HG02884 (cell line): ENCODE data around the gene C11orf42.
A peak's percentile ranks its signal among the peaks of the same experiment; 100 is the strongest.

ENCODE experiments used
- ATAC-seq: cut with Tn5 transposase; IDR thresholded peaks from one replicate; pipeline ENCODE4 v1.9.1; 2021; ENCODE audit warnings: mild to moderate bottlenecking, moderate library complexity; ENCODE audit not compliant: unreplicated experiment

Gene C11orf42

DNA sequence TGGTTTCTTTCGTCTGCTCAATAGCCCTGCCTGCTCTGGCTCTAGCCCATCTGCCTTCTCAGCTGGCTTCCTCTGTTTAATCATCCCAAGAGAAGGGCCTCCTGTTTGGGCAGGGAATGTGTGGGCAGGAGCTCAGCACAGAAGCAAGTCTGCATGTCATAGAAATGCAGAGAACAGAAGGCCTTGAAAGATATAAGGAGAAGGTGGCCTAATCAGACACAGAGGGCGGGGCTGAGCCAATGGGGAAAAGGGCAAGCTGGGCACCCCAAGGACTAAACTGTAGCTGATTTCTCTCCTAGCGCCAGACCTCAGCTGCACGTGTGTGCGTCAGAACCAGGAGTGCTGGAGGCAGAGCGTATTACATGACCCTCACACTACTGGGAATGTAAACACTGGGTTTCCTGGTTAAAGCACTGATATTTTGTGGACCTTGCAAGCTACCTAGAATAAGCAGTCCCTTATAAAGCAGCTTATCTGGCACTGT, 46.7 kb downstream of the C11orf42 start:
- ATAC-seq = no peak

DNA sequence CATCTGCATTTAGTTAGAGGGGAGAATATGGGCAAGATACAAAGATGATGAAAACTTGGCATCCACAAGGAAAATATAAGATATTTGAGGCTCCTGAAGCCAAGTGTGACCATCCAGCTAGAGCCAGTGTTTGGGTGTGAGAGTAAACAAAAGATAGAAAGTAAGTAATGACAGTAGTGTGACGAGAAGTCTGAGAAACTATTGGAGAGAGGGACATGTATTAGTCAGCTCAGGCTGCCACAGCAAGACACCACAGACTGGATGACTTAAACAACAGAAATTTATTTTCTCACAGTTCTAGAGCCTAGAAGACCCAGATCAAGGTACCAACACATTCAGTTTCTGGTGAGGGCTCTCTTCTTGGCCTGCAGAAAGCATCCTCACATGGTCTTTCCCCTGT, 47.8 kb downstream of the C11orf42 start:
- ATAC-seq = peak; percentile 67

DNA sequence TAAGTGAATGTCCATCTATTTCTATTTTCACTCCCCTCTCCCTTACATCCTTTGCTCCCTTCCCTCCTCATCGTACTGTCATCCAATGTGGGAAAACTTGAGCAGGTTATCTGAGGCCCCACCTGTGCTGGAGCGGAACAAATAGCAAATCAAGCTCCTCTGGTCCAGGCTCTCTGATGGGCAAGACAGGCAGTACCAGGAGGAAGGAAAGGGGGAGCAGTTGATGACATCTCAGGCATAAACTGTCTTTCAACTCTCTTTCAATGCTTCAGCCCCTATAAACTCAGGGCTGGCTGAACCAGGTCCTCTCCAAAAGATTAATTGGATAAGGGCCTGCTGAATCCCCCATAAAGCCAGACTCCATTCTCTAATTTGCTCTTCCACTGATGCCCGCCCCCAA, 52.8 kb downstream of the C11orf42 start:
- ATAC-seq = no peak

DNA sequence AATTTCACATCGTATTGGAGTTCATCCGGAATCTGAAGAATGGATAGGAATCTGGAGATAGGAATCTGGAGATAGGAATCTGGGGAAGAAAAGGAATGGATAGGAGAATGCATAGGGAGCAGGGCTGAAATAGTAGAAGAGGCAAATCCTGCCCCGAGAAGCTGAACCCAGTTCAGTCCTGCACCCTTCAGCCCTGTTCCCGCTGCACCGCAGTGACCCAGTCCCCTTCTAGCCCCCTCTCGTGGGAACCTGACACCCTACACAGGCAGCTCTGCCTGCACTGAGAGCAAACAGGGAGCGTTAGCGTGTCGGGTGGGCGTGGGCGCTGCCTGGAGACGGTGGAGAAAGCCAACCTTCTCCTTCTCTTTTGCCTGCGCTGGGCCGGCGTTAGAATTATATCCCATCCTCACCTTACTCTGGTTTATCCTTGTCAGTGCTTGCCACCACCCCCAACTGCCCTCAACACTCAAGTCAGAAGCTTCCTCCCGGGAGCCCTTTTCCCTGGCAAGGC, 53.3 kb downstream of the C11orf42 start:
- ATAC-seq = no peak

DNA sequence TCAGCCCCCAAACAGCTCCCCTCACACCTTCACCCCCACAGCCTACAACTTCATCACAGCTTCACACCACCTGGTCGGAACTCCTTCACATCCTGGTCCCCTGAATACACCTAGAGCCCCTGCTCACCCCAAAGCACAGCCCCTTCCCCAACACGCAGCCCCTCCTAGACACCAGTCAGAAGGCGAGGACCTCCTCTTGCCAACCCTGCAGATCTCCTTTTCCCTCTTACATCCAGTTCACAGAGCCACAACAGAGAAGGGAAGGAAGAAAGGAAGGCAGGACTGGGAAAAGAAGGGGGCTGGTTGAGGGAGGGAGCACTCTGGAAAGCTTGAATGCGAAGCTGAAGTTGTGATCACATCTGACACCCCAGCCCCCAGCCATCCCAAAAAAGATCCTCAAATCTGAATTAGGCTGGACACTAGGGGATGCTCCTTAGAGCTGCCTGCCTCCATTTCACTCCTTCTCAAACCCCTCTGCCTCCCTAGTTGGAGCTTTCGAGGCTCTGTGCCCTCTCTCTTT, 54.9 kb downstream of the C11orf42 start:
- ATAC-seq = no peak
